Measurements from ENCODE around the gene DMRT1. TPM values are rescaled to one million over a fixed set of nuclear protein-coding genes. Genes with fewer than 3 reads are reported as not detected.

Gene DMRT1
- total RNA-seq, 1 experiment from 2014 or later: not detected

DNA sequence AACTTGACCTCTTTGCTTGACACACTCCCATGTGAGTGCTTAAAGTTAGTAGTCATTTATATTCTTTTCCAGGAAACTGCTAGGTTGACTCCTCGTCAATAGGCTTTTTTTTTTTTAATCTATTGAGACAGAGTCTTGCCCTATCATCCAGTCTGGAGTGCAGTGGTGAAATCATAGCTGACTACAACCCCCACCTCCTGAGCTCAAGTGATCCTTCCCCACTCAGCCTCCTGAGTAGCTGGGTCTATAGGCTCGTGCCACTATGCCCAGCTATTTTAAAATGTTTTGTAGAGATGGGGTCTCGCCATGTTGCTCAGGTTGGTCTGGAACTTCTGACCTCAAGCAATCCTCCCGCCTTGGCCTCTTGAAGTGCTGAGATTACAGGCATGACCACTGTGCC, 34.9 kb downstream of the DMRT1 start (continued):
- TF ChIP-seq, protein P1, sequence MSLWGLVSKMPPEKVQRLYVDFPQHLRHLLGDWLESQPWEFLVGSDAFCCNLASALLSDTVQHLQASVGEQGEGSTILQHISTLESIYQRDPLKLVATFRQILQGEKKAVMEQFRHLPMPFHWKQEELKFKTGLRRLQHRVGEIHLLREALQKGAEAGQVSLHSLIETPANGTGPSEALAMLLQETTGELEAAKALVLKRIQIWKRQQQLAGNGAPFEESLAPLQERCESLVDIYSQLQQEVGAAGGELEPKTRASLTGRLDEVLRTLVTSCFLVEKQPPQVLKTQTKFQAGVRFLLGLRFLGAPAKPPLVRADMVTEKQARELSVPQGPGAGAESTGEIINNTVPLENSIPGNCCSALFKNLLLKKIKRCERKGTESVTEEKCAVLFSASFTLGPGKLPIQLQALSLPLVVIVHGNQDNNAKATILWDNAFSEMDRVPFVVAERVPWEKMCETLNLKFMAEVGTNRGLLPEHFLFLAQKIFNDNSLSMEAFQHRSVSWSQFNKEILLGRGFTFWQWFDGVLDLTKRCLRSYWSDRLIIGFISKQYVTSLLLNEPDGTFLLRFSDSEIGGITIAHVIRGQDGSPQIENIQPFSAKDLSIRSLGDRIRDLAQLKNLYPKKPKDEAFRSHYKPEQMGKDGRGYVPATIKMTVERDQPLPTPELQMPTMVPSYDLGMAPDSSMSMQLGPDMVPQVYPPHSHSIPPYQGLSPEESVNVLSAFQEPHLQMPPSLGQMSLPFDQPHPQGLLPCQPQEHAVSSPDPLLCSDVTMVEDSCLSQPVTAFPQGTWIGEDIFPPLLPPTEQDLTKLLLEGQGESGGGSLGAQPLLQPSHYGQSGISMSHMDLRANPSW (CRISPR knock-in tag; conservative IDR thresholded peaks at IDR 0.05; ENCODE audit: low read depth): no peak
- TF ChIP-seq SP1 (CRISPR knock-in tag; conservative IDR thresholded peaks at IDR 0.05) (no peak), ZNF512 (CRISPR knock-in tag; IDR thresholded peaks at IDR 0.05; ENCODE audit: borderline replicate concordance) (no peak)

DNA sequence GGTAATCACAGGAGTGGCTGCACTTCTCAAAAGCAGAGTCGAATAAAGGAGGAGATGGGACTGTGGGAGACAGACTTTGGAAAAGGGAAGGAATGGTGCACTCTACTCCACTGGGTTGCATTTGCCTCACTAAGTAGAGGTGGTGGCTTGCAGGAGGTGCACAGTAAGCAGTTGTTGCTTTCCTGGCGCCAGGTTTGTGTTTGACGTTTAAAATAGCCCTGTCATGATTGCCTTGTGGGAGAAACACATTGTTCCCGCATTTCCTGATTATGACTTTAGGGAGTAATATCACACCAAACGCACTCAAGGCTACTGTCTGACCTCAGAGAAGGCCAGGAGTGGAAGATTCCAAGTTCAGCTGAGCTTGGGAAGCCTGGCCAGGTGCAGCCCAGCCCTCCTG, 36.7 kb downstream of the DMRT1 start:
- no peak for ATAC-seq
- peaks cover 8% of the 10 kb centered on the region; the same call in 1 of the 2 replicates for H3K27me3 Mint-ChIP-seq (ENCODE audit: low read depth)
- no peak for DNase-seq (ENCODE audit: low spot score)
- H3K27ac Mint-ChIP-seq: no peak overlapping the region
- no peaks in the 10 kb centered on the region for H3K36me3 Mint-ChIP-seq
- POLR2A ChIA-PET: no interaction called here
- no peak overlapping the region for H3K4me3 Mint-ChIP-seq
- H3K4me1 Mint-ChIP-seq: 0 out of 2 replicates have a peak, but pooled peaks cover 3% of the 10 kb centered on the region
- CTCF ChIA-PET: interaction anchor here (0.8 to 1.3 kb wide), 2 partner anchors 16 to 131 kb away, joined by 3 to 4 read pairs; no protein-coding TSS in a partner anchor
- no peaks in the 10 kb centered on the region for H3K9me3 Mint-ChIP-seq
- TF ChIP-seq, protein P2, sequence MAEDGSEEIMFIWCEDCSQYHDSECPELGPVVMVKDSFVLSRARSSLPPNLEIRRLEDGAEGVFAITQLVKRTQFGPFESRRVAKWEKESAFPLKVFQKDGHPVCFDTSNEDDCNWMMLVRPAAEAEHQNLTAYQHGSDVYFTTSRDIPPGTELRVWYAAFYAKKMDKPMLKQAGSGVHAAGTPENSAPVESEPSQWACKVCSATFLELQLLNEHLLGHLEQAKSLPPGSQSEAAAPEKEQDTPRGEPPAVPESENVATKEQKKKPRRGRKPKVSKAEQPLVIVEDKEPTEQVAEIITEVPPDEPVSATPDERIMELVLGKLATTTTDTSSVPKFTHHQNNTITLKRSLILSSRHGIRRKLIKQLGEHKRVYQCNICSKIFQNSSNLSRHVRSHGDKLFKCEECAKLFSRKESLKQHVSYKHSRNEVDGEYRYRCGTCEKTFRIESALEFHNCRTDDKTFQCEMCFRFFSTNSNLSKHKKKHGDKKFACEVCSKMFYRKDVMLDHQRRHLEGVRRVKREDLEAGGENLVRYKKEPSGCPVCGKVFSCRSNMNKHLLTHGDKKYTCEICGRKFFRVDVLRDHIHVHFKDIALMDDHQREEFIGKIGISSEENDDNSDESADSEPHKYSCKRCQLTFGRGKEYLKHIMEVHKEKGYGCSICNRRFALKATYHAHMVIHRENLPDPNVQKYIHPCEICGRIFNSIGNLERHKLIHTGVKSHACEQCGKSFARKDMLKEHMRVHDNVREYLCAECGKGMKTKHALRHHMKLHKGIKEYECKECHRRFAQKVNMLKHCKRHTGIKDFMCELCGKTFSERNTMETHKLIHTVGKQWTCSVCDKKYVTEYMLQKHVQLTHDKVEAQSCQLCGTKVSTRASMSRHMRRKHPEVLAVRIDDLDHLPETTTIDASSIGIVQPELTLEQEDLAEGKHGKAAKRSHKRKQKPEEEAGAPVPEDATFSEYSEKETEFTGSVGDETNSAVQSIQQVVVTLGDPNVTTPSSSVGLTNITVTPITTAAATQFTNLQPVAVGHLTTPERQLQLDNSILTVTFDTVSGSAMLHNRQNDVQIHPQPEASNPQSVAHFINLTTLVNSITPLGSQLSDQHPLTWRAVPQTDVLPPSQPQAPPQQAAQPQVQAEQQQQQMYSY (CRISPR knock-in tag; IDR thresholded peaks at IDR 0.05): no peak
- TF ChIP-seq ZNF121 (CRISPR knock-in tag; IDR thresholded peaks at IDR 0.05) (no peak), CBFB (CRISPR knock-in tag; IDR thresholded peaks at IDR 0.05; ENCODE audit: low read depth) (no peak), NR1H2 (CRISPR knock-in tag; IDR thresholded peaks at IDR 0.05) (no peak), JUN (CRISPR knock-in tag; IDR thresholded peaks at IDR 0.05) (no peak), NFYB (CRISPR knock-in tag; conservative IDR thresholded peaks at IDR 0.05; ENCODE audit: low read depth) (no peak), IRF2 (CRISPR knock-in tag; IDR thresholded peaks at IDR 0.05; ENCODE audit: borderline replicate concordance, low read depth) (no peak), ZBTB21 (CRISPR knock-in tag; IDR thresholded peaks at IDR 0.05; ENCODE audit: borderline replicate concordance) (no peak), ZNF281 (CRISPR knock-in tag; IDR thresholded peaks at IDR 0.05) (no peak), CREM (CRISPR knock-in tag; IDR thresholded peaks at IDR 0.05) (no peak)
- TF ChIP-seq, protein P3, sequence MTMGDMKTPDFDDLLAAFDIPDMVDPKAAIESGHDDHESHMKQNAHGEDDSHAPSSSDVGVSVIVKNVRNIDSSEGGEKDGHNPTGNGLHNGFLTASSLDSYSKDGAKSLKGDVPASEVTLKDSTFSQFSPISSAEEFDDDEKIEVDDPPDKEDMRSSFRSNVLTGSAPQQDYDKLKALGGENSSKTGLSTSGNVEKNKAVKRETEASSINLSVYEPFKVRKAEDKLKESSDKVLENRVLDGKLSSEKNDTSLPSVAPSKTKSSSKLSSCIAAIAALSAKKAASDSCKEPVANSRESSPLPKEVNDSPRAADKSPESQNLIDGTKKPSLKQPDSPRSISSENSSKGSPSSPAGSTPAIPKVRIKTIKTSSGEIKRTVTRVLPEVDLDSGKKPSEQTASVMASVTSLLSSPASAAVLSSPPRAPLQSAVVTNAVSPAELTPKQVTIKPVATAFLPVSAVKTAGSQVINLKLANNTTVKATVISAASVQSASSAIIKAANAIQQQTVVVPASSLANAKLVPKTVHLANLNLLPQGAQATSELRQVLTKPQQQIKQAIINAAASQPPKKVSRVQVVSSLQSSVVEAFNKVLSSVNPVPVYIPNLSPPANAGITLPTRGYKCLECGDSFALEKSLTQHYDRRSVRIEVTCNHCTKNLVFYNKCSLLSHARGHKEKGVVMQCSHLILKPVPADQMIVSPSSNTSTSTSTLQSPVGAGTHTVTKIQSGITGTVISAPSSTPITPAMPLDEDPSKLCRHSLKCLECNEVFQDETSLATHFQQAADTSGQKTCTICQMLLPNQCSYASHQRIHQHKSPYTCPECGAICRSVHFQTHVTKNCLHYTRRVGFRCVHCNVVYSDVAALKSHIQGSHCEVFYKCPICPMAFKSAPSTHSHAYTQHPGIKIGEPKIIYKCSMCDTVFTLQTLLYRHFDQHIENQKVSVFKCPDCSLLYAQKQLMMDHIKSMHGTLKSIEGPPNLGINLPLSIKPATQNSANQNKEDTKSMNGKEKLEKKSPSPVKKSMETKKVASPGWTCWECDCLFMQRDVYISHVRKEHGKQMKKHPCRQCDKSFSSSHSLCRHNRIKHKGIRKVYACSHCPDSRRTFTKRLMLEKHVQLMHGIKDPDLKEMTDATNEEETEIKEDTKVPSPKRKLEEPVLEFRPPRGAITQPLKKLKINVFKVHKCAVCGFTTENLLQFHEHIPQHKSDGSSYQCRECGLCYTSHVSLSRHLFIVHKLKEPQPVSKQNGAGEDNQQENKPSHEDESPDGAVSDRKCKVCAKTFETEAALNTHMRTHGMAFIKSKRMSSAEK (CRISPR knock-in tag; IDR thresholded peaks at IDR 0.05; ENCODE audit: borderline replicate concordance): no peak
- TF ChIP-seq, protein P4, sequence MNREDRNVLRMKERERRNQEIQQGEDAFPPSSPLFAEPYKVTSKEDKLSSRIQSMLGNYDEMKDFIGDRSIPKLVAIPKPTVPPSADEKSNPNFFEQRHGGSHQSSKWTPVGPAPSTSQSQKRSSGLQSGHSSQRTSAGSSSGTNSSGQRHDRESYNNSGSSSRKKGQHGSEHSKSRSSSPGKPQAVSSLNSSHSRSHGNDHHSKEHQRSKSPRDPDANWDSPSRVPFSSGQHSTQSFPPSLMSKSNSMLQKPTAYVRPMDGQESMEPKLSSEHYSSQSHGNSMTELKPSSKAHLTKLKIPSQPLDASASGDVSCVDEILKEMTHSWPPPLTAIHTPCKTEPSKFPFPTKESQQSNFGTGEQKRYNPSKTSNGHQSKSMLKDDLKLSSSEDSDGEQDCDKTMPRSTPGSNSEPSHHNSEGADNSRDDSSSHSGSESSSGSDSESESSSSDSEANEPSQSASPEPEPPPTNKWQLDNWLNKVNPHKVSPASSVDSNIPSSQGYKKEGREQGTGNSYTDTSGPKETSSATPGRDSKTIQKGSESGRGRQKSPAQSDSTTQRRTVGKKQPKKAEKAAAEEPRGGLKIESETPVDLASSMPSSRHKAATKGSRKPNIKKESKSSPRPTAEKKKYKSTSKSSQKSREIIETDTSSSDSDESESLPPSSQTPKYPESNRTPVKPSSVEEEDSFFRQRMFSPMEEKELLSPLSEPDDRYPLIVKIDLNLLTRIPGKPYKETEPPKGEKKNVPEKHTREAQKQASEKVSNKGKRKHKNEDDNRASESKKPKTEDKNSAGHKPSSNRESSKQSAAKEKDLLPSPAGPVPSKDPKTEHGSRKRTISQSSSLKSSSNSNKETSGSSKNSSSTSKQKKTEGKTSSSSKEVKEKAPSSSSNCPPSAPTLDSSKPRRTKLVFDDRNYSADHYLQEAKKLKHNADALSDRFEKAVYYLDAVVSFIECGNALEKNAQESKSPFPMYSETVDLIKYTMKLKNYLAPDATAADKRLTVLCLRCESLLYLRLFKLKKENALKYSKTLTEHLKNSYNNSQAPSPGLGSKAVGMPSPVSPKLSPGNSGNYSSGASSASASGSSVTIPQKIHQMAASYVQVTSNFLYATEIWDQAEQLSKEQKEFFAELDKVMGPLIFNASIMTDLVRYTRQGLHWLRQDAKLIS (CRISPR knock-in tag; IDR thresholded peaks at IDR 0.05; ENCODE audit: borderline replicate concordance): no peak
